Transverse colon (tissue), 4 donors: Measurements from ENCODE around the gene KLF13.

Experiments used
- EP300 ChIP-seq: sonication (generic); formaldehyde crosslinking; IDR thresholded peaks from one replicate; pipeline ENCODE4 v1.6.1; 2017; ENCODE audit warnings: antibody characterized with exemption, low read depth
- POLR2A ChIP-seq: fragments of 450-650 bp; IDR thresholded peaks from one replicate; pipeline ENCODE4 v1.6.1; 2016; ENCODE audit warnings: antibody characterized with exemption, mild to moderate bottlenecking, moderate library complexity
- POLR2AphosphoS5 ChIP-seq, 3 donors: sonication (generic); formaldehyde crosslinking; IDR thresholded peaks; one replicate each; pipeline ENCODE4 v1.6.1; 2016; ENCODE audit warnings: antibody characterized with exemption in 3 of 3
- TF ChIP-seq, protein P1 (sequence below), 5 experiments: fragments of 200-600 bp in 3 of 5; fragments of 450-650 bp in 2 of 5; sonication (generic) in 3 of 5; IDR thresholded peaks; 1 replicate in 2 of 5; 2 replicates in 3 of 5; pipeline ENCODE4 v1.5.1; 2016 to 2017; ENCODE audit warnings: antibody characterized with exemption in 5 of 5, inconsistent platforms in 3 of 5, mild to moderate bottlenecking in 2 of 5, moderate library complexity in 1 of 5

GRCh38 chr15:31402511-31403056 lies 75.9 kb downstream of the KLF13 start:
- TF ChIP-seq EP300 (no peak), POLR2A (no peak), POLR2AphosphoS5 (IDR thresholded peaks at IDR 0.05) (no peak)
- TF ChIP-seq, protein P1, sequence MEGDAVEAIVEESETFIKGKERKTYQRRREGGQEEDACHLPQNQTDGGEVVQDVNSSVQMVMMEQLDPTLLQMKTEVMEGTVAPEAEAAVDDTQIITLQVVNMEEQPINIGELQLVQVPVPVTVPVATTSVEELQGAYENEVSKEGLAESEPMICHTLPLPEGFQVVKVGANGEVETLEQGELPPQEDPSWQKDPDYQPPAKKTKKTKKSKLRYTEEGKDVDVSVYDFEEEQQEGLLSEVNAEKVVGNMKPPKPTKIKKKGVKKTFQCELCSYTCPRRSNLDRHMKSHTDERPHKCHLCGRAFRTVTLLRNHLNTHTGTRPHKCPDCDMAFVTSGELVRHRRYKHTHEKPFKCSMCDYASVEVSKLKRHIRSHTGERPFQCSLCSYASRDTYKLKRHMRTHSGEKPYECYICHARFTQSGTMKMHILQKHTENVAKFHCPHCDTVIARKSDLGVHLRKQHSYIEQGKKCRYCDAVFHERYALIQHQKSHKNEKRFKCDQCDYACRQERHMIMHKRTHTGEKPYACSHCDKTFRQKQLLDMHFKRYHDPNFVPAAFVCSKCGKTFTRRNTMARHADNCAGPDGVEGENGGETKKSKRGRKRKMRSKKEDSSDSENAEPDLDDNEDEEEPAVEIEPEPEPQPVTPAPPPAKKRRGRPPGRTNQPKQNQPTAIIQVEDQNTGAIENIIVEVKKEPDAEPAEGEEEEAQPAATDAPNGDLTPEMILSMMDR (IDR thresholded peaks at IDR 0.05) = no peak
